ENCODE measurements around the gene ATXN2. TPM values are rescaled to one million over a fixed set of nuclear protein-coding genes. Genes with fewer than 3 reads are reported as not detected.
"Not testable (repeated sequence)": the region's sequence is repeated elsewhere in the genome, so short reads cannot be mapped to it uniquely, and the experiment has no call there.

ATXN2 gene, protein sequence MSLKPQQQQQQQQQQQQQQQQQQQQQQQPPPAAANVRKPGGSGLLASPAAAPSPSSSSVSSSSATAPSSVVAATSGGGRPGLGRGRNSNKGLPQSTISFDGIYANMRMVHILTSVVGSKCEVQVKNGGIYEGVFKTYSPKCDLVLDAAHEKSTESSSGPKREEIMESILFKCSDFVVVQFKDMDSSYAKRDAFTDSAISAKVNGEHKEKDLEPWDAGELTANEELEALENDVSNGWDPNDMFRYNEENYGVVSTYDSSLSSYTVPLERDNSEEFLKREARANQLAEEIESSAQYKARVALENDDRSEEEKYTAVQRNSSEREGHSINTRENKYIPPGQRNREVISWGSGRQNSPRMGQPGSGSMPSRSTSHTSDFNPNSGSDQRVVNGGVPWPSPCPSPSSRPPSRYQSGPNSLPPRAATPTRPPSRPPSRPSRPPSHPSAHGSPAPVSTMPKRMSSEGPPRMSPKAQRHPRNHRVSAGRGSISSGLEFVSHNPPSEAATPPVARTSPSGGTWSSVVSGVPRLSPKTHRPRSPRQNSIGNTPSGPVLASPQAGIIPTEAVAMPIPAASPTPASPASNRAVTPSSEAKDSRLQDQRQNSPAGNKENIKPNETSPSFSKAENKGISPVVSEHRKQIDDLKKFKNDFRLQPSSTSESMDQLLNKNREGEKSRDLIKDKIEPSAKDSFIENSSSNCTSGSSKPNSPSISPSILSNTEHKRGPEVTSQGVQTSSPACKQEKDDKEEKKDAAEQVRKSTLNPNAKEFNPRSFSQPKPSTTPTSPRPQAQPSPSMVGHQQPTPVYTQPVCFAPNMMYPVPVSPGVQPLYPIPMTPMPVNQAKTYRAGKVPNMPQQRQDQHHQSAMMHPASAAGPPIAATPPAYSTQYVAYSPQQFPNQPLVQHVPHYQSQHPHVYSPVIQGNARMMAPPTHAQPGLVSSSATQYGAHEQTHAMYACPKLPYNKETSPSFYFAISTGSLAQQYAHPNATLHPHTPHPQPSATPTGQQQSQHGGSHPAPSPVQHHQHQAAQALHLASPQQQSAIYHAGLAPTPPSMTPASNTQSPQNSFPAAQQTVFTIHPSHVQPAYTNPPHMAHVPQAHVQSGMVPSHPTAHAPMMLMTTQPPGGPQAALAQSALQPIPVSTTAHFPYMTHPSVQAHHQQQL
- 49.1 TPM for total RNA-seq

DNA sequence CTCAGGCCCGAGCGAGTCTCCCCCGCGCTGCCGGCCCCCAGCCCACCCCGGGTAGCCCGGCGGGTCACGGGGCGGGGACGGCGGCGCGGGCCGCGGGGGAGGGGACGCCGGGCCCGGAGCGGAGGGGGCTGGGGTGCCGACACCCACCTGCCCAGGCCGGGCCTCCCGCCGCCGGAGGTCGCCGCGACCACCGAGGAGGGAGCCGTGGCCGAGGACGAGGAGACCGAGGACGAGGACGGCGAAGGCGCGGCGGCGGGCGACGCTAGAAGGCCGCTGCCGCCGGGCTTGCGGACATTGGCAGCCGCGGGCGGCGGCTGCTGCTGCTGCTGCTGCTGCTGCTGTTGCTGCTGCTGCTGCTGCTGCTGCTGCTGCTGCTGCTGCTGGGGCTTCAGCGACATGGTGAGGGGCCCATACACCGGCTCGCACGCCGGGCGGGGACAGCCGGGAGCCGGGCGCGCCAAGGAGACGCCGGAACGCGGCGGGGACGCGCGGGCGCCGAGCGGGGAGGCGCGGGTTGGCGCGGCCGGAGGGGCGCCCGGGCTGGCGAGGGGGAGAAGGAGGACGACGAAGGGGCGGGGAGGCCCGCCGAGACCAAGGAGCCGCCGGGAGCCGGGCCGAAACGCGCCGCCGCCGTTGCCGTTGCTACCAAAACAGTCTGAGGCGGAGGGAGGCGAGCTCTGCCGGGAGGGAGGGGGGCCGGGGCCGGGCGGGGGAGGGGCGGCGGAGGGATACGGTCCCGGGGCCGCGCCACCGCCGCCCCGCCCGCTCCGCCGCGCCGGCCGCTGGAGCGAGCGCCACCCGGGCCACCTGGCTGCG is at the start of gene ATXN2:
Gene ATXN2 (minus strand): TSS at position 679 of the 816 bp plus-strand sequence. CDS start 281 bp downstream, at position 398.
- no peak for DNase-seq

DNA sequence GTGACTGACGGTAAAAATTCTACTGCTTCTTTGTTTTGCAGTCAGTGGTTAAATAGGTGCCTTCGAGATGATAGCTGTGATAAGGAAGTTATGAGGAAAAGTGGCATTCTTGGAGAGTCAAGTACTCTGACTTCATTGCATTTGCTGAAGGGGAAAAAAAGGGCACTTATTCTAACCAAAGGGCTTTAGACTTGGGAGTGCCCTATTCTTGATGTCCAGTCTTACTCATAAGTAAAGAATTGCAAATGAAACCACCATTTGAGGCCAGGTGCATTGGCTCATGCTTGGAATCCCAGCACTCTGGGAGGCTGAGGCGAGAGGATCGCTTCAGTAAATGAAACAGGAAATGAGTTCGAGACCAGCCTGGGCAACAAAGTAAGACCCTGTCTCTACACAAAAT is 46.3 kb upstream of the ATXN2 start:
- no peak for DNase-seq

DNA sequence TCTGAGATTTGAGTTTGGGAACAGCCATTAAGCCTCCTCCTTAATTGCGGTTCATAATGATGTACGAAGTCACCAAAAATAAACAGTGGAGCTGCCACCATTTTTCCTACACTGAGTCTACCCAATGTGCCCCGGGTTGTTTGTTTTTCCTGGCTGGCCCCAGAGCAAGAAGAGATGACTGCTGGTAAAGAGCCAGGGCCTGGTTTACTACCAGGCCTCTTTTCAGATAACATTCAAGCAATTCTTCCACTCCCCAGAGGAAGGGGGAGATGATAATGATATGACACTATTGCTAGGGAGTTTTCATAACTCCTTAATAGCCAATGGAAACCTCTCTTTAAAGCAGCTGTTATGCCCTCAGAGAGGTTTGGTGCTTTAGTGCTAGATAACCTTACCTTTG is 44.3 kb upstream of the ATXN2 start:
- DNase-seq, result no peak

DNA sequence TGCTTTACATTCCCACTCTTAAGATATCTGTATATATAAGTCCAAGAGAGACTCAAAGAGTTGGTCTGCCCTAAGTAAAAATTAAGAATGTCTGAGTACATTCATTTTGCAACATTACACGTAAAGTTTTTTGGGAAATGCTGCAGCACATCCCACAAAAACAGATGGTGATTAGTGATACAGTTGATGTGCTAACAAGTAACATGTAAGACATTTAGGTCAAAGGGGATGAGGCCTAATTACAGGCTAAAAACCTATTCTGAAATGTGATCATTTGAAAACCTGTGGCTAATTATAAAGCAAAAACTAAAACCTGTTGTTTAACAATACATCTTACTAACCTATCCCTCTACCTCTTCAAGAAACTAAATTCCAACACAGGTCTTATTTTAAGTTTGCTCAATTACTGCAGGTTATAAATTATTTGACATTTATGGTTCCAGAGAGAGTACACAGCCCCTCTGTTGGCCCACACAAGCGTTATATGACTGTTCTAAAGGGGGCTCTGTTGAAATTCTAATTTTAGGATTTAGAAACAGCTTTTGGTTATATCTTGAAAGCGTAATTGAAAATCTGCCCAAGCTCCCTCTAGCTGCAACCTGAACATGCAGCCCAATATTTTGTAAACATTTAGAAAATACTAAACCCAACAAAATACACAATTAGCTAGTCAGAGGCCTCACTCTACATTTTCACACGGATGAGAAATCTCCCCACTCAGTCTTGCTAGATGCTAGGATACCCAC is 43.7 kb upstream of the ATXN2 start:
- DNase-seq, result no peak

DNA sequence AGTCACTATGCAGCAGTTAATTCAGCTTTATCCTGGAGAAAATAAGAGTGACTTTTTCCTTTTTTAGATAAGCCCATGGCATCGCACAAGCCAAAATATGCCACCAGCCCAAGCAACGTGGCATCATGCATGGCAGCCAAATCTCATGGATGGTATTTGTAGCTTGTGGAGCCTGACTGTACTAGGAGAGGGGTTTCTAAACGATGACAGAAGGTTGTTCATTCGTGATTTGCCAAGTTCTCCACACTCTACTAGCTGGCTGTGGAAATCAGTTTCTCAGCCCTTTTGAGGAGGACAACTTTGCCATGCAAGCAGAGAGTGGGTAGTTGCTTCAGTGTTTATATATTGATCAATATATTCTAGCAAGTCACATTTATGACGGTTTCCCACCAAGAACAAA is 41.4 kb upstream of the ATXN2 start:
- no peak for DNase-seq

DNA sequence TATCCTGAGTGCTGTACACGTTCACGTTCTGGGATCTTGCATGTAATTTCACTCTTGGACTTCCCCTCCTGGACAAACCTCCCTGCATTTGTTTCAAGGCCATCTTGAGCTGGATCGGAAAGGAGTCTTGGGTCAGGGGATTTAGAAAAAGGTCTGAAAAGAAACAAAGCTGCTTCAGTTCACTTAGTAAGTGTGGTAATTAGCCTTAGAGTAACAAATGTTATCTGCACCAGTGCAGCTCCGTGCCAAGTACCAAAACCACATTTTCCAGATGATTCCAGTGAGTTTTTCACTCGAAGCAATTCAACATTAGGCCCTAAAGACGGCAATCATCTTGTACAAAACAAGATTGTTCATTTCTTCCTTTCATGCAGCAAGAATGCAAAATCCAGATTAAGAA is 39.4 kb upstream of the ATXN2 start:
- no peak for DNase-seq

DNA sequence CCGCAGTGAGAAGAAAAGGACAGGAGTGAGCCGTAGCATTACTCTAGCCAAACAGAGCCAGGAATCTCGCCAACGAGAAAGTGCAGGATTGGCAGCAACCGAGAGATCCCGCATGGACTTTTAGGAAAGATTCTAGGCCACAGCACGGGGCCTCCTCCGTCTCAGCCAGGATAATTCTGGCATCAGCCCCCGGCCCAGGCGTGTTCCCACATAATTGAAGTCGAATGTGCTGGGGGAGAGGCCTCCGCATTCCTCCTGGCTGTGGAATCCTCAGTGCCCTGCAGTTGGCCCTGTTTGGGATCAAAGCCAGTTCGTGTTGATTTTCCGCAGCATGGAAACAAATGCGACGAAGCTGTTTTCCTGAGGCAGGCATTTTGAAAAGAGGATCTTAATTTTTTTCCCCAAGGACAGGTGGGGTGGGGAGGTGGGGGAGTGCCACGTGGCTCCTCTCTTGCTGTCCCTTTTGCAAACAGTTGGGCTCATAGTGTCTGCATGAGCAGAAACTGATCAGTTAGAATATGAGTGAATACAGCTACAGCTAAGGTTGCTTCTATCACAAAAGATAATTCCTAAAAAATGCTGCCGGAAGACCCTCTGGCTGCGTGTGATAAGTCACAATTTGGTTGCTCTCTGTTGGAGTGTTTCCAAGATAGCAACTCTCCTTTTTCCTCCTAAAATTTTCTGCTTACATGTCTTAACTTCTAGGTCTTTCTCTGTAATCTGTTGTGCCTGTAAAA is 37.3 kb upstream of the ATXN2 start:
- peak; percentile 91 for DNase-seq

DNA sequence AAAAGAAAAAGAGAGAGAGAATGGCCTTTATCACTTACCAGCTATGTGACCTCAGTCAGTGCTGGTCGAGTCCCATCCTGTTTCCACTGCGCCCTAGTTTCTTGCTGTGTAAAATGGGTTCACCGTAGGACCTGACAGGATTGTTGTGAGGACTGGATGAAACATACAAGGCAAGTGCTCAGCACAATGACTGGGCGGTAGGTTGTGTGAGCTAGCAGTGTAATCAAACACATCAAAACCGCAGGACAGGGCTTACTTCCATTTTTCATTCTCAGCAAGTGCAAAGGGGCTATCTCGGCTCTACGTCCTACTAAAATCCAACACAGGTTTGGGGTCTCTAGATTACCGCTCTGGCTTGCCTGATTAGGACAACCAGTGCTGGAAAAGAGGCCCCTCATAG is 36.4 kb upstream of the ATXN2 start:
- no peak for DNase-seq

DNA sequence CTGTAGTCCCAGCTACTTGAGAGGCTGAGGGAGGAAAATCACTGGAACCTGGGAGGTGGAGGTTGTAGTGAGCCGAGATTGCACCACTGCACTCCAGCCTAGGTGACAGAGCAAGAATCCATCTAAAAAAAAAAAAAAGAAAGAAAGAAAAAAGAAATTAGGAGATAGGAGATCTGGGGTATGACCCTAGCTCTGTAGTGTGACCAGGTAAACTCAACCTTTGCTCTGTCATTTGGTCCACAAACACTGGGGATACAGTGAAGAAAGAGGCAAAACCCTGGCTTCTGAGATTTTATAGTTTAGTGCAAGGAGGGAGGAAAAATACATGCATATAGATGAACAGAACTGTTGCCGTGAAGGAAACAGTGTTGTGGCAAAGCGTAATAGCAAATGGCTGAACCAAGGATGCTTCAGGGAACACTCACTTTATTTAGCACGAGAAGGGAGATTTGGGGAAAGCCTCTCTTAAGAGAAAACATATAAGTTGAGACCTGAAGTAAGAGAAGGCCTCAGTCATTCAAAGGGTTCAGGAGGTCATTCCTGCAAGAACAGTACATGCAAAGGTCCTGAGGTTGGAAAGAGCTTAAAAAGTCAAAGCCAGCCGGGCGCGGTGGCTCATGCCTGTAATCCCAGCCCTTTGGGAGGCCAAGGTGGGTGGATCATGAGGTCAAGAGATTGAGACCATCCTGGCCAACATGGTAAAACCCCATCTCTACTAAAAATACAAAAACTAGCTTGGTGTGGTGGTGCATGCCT is 29.6 kb upstream of the ATXN2 start:
- DNase-seq, result no peak

DNA sequence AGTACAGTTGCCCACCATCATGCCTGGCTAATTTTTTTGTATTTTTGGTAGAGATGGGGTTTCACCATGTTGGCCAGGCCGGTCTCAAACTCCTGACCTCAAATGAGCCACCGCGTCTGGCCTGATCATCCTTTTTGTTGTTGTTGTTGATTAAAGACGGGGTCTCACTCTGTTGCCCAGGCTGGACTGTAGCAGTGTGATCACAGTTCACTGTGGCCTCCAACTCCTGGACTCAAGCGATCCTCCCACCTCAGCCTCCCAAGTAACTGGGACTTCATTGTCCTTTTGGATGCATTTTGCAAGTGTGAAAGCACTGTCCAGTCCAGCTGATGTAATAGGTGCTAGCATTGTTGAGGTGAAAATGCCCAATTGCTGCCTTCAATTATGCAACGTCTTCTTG is 27.1 kb upstream of the ATXN2 start:
- DNase-seq, result no peak

DNA sequence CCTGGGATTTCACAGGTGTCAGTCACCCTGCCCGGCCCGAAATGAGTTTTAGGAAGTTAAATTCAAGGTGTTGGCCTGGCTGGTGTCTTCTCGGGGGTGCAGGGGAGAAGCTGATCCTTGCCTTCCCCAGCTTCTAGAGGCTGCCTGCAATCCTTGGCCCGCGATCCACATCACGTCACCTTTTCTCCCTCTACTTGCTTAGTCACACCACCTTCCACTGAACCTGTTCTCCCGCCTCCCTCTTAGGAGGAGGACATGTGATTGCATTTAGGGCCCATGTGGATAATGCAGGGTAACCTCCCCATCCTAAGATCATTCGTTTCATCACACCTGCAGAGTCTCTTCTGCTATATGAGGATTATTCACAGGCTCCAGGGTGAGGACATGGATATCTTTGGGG is 25.4 kb upstream of the ATXN2 start:
- DNase-seq, result no peak

DNA sequence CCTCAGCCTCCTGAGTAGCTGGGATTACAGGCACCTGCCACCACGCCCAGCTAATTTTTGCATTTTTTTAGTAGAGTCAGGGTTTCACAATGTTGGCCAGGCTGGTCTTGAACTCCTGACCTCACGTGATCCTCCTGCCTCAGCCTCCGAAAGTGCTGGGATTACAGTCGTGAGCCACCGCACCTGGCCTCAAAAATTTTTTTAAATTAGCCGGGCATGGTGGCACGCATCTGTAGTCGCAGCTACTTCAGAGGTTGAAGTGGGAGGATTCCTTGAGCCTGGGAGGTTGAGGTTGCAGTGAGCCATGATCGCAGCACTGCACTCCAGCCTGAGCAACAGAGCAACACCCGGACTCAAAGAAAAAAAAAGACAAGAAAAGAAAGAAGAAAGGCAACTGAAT is 18.7 kb upstream of the ATXN2 start:
- not testable (repeated sequence) for DNase-seq

DNA sequence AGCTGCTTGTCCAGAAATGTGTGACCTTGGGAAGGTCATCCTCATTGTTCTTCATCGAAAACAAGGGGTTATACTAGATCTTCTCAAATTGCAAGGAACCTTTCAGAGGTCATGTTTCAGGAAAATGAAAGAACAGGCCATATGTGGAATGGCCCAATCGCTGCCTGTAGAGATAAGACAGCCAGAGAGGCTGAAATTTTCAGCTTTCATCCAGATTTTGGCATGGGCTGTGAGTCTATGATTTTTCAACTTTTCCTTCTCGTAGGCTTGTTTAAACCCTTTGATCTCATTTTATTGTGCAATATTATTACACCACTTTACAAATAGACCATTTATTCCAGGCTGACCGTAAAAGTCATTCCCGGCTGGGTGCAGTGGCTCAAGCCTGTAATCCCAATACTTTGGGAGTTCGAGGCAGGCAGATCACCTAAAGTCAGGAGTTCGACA is 17.1 kb upstream of the ATXN2 start:
- DNase-seq, result no peak

DNA sequence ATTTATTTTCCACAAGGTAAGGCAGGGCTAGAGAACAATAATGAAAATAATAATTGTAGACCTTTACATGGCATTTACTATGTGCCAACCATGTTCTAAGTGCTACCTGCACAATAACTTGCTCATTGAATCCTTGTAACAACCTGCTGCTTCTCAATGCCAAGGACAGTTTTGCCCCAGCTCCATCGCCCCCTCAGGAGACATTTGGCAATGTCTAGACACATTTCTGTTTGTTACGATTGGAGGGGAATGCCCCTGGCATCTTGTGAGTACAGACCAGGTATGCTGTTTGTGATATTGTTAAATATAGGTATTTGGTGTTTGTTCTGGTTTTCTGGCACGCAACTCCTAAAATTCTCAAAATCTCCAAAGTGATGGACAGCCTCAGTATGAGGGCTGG is 8.1 kb upstream of the ATXN2 start:
- no peak for DNase-seq

DNA sequence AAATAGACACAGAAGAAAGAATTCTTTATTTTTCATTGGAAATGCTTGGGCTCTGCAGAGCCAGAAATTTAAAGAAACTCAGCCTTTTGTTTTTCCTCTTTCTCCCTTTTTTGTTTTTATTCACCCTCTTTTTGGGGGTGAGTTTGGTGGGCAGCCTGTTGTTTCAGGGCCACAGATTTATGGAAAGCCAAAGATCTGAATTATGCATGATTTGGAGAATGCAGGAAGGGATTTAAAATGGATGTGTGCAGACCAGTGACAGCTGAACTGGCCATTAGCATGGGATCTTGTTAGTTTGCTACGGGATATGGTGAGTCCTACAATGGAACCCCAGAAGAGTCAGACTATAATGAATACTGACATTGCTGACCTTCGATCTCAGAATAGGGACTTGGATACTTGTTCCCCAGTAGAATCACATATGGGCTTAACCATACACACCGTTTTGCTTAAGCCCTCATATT is 7.7 kb upstream of the ATXN2 start:
- DNase-seq, result no peak

DNA sequence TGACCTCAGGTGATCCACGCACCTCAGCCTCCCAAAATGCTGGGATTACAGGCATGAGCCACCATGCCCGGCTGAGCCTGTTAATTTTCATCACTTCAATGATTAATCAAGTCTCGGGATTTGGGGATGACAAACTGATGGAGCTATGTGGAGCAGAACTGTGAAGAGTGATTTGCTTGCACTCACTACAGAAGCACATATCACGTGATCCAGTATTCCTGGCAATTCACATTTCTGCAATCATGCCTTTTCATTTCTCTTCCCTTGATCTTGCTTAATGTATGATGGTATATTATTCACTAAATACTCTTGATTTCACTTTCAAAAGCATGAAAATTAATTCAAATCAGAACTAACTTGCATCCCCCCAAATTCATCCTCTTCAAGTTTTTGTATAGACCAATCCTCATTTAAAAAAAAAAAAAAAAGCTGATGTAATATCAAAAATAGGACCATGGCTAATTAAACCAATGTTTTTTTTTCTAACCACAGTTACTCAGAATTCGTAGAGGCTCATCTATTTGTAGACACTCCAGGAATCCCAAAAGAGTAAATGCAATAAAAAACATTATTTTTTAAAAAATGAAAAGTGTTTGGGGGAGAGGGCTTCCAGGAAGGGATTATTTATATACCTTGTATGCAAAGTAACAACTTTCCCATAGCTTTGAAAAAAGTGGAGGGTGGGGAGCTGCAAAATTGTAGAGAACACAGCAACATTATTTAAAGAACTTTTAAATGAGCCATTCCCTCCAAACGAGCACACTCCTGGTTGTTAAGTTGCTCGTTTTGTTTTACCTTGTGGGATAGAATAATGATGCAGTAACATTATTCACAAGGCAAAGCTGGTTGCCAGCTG is 7.0 kb upstream of the ATXN2 start:
- DNase-seq, result no peak

DNA sequence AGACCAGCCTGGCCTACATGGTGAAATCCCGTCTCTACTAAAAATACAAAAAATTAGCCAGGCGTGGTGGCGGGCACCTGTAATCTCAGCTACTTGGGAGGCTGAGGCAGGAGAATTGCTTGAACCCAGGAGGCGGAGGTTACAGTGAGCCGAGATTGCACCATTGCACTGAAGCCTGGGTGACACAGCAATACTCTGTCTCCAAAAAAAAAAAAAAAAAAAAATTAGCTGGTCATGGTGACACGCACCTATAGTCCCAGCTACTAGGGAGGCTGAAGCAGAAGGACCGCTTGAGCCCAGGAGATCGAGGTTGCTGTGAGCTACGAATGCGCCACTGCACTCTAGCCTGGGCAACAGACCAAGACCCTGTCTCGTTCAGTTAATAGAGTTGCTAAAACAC is 3.7 kb upstream of the ATXN2 start:
- not testable (repeated sequence) for DNase-seq

DNA sequence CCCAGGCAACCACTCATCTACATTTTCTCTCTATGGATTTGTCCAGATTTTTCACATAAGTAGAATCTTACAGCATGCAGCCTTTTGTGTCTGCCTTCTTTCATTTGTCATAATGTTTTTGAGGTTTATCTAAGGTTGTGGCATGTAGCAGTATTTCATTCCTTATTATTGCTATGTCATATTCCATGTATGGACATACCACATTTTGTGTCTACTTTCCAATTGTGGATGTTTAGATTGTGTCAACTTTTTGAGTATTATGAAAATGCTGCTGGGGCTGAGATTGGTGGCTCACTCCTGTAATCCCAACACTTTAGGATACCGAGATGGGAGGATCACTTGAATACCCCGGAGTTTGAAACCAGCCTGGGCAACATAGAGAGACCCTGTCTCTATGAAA is 3.2 kb upstream of the ATXN2 start:
- no peak for DNase-seq

DNA sequence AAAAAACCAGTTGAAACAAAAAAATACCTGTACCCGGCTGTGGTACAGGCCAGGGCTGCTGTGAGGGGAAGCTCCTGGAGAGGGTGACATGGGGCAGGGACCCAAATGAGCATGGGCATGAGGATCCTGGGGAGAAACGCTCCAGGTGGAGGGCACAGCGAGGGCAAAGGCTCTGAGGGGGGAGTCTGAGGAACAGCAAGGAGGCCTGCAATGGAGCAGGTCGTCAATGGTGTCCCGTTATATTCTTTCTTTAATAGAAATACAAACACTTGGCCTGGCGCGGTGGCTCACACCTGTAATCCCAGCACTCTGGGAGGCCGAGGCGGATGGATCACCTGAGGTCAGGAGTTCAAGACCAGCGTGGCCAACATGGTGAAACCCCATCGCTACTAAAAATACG is 1.9 kb upstream of the ATXN2 start:
- DNase-seq, result not testable (repeated sequence)

Measured in skin of body (tissue), 2 donors.